AG09309 (cell line): ENCODE data around the gene MOCS1.

ENCODE experiments used
- DNase-seq: peaks from one replicate; pipeline ENCODE4 v3.0.0-alpha.2; 2010; ENCODE audit warnings: low read depth
- H3K4me3 ChIP-seq: 2 replicates; pipeline ENCODE4 v1.5.1; 2011; ENCODE audit warnings: mild to moderate bottlenecking, low read depth, low read length, moderate library complexity; ENCODE audit not compliant: control insufficient read depth
- CTCF ChIP-seq: IDR thresholded peaks from 2 replicates; pipeline ENCODE4 v1.5.1; 2011; ENCODE audit warnings: mild to moderate bottlenecking, low read depth, low read length, inconsistent platforms; ENCODE audit not compliant: insufficient read depth, control insufficient read depth; ENCODE audit errors: missing control alignments

MOCS1 gene

GRCh38 chr6:39880594-39880993 lies 53.7 kb downstream of the MOCS1 start:
- DNase-seq: no peak
- H3K4me3 ChIP-seq: no peak overlapping the region
- no peak for TF ChIP-seq CTCF

DNA sequence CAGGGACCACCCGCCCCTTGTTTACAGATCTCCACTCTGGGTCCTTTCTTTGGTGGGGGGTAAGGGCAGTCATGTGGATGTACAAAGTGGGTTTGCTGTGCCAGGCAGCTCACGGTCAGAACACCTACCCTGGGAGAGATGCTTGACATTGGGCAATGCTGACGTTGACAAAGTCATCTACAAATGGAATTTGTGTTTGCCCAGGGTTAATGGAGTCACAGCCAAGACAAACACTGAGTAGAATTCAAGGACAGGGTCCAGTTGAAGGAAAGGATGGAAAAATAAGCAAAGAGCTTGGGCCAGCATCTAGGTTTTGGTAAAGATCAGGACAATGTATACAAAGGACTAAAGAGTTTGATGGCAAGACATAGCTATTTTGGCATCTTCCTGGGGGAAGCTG lies 54.7 kb downstream of the MOCS1 start:
- no peak overlapping the region for H3K4me3 ChIP-seq
- DNase-seq: no peak
- TF ChIP-seq CTCF: no peak

DNA sequence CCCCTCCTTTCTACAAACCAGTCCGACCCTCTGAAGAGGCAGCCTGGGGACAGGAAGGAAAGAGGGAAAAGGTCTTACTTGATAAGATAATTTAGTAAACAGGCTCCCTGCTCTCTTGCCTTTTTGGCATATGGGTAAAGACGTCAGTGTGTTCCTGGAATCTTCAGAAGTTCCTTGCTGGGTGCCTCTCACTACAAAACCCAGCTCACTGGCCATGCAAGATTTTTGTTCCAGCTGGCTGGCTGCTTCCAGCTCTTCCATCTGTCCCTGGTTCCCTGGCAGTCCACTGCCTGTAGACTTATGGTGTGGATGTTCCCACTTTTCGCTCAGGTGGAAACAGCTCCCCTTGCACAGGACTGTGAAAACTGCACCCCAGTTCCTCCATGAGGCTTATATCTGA lies 57.4 kb downstream of the MOCS1 start:
- H3K4me3 ChIP-seq: no peak overlapping the region
- TF ChIP-seq CTCF: no peak
- no peak for DNase-seq

GRCh38 chr6:39876111-39876510 lies 58.2 kb downstream of the MOCS1 start:
- TF ChIP-seq CTCF: no peak
- H3K4me3 ChIP-seq: no peak overlapping the region
- DNase-seq: no peak

GRCh38 chr6:39873439-39873838 lies 60.8 kb downstream of the MOCS1 start:
- TF ChIP-seq CTCF: no peak
- no peak for DNase-seq
- no peak overlapping the region for H3K4me3 ChIP-seq

GRCh38 chr6:39870950-39871349 lies 63.3 kb downstream of the MOCS1 start:
- no peak overlapping the region for H3K4me3 ChIP-seq
- no peak for DNase-seq
- TF ChIP-seq CTCF: peak; percentile 22

GRCh38 chr6:39867592-39867991 lies 66.7 kb downstream of the MOCS1 start:
- no peak for DNase-seq
- no peak overlapping the region for H3K4me3 ChIP-seq
- TF ChIP-seq CTCF: peak; percentile 12
